Chondrocyte (in vitro differentiated cells): Measurements from ENCODE around the gene MRPS23. TPM values are rescaled to one million over a fixed set of nuclear protein-coding genes. Genes with fewer than 3 reads are reported as not detected.

Experiments
- DNase-seq: peaks from one replicate; pipeline ENCODE4 v3.0.0; 2021; ENCODE audit warnings: mixed read lengths, low spot score
- H3K27ac Mint-ChIP-seq: one replicate; pipeline ENCODE4 v1.8.0; 2021; ENCODE audit warnings: mild to moderate bottlenecking, moderate library complexity, mixed read lengths; ENCODE audit not compliant: unreplicated experiment
- H3K27me3 Mint-ChIP-seq: 2 replicates; pipeline ENCODE4 v1.8.0; 2021; ENCODE audit warnings: low read depth, mixed read lengths
- H3K36me3 Mint-ChIP-seq: 2 replicates; pipeline ENCODE4 v1.8.0; 2021; ENCODE audit warnings: low read depth, mixed read lengths
- H3K4me1 Mint-ChIP-seq: 2 replicates; pipeline ENCODE4 v1.8.0; 2021; ENCODE audit warnings: low read depth, mild to moderate bottlenecking, mixed read lengths
- H3K4me3 Mint-ChIP-seq: one replicate; pipeline ENCODE4 v1.8.0; 2021; ENCODE audit warnings: mild to moderate bottlenecking, moderate library complexity, mixed read lengths; ENCODE audit not compliant: unreplicated experiment
- H3K9me3 Mint-ChIP-seq: 2 replicates; pipeline ENCODE4 v1.8.0; 2021; ENCODE audit warnings: low read depth, mixed read lengths
- total RNA-seq: library from RNA; stranded (reverse); gene quantifications from 3 replicates; pipeline ENCODE4 v1.2.1, GENCODE V29; 2021
- TF ChIP-seq, protein P1 (sequence below): fragments of 200-600 bp; sonication (generic); IDR thresholded peaks from 2 replicates; pipeline ENCODE4 v1.5.0; 2021; ENCODE audit warnings: antibody characterized with exemption, mild to moderate bottlenecking, moderate library complexity

MRPS23 gene
- total RNA-seq, 1 donor from 2014 or later = 33.3 TPM

DNA sequence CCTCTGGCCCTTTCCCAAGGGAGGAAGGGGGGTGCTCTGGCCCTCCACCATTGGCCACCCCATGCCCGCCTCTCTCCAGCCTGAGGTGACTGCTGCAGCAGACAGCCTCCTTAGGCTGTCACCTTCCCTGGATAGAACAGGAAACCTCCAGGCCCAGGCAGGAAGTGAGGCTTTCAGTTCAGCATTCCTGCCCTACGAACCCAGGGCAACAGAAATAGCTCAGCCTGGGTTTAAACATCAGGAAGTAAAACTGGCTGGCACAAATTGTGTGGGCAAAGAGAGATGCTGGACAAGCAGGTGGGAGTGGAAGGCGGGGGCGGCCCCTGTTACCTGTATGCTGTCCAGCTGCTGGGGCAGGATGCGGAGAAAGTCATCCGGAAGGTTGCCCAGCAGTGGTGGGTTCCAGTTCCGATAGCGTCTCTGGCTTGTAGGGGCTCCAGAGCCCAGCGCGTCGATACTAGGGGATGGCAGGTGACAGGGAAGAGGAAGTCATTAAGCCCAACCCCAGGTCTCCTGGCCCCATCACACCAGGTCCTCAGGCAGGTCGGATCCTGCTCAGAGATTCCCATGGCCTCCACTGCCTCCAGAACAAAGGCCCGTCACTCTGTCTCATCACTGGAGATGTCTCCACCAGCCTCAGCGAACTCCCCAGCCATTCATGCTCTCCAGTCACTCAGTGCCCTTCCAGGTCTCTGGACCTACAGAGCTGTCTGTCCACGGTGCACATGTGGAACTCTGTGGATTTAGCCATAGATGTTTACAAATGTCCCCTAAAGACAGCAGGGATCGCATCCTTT lies 23.6 kb upstream of the MRPS23 start:
- Mint-ChIP-seq H3K4me1 (peaks cover 73% of the 10 kb centered on the region), H3K27ac (peak overlapping the region; percentile 97)
- no peak for DNase-seq

DNA sequence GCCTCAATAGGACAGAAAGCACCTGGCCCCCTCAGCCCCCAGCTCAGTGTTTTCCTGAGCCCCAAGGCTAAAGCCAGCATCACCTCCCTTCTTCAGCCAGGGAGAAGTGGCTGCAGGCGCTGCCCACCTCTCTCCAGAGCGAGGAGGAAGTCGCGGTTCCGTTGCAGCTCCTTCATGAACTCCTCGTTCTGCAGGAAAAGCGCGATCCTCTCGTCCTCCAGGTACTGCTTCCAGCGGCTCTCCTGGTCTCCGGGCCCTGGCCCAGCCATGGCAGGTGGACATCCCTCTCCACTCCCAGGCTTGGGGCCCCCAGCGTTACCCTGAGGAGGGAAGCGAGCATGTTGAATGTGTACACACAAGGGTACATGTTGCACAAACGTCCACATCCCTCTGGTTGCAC lies 22.7 kb upstream of the MRPS23 start:
- H3K27me3 Mint-ChIP-seq = no peaks in the 10 kb centered on the region
- no peak overlapping the region for H3K4me3 Mint-ChIP-seq
- TF ChIP-seq, protein P1, sequence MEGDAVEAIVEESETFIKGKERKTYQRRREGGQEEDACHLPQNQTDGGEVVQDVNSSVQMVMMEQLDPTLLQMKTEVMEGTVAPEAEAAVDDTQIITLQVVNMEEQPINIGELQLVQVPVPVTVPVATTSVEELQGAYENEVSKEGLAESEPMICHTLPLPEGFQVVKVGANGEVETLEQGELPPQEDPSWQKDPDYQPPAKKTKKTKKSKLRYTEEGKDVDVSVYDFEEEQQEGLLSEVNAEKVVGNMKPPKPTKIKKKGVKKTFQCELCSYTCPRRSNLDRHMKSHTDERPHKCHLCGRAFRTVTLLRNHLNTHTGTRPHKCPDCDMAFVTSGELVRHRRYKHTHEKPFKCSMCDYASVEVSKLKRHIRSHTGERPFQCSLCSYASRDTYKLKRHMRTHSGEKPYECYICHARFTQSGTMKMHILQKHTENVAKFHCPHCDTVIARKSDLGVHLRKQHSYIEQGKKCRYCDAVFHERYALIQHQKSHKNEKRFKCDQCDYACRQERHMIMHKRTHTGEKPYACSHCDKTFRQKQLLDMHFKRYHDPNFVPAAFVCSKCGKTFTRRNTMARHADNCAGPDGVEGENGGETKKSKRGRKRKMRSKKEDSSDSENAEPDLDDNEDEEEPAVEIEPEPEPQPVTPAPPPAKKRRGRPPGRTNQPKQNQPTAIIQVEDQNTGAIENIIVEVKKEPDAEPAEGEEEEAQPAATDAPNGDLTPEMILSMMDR = no peak
- H3K9me3 Mint-ChIP-seq = no peaks in the 10 kb centered on the region
- H3K36me3 Mint-ChIP-seq = peaks cover 16% of the 10 kb centered on the region
- peak overlapping the region; percentile 17 for H3K27ac Mint-ChIP-seq
- peaks cover 73% of the 10 kb centered on the region for H3K4me1 Mint-ChIP-seq
- no peak for DNase-seq

More for the DNA sequence above, 23.6 kb upstream of the MRPS23 start:
- no peak overlapping the region for H3K4me3 Mint-ChIP-seq
- peaks cover 16% of the 10 kb centered on the region for H3K36me3 Mint-ChIP-seq
- TF ChIP-seq, protein P1 = no peak
- H3K27me3 Mint-ChIP-seq = no peaks in the 10 kb centered on the region
- no peaks in the 10 kb centered on the region for H3K9me3 Mint-ChIP-seq

DNA sequence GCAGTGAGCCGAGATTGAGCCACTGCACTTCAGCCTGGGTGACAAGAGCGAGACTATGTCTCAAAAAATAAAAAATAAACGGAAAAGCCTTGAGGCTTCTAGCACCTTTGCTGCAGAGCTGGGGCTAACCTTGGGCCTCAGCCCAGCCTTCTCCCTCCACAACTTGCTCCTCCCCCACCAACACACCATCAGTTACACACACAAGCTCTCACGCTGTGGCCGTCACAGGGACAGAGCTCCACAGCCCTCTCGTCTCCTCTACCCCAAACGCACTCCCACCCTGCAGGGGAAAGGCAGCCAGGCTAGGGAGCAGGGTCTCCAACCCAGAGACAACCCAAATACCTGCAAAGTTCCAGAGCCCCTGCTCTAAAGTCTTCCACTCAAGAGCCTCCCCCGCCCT lies 22.0 kb upstream of the MRPS23 start:
- TF ChIP-seq, protein P1 = no peak
- Mint-ChIP-seq H3K27me3 (no peaks in the 10 kb centered on the region), H3K9me3 (no peaks in the 10 kb centered on the region), H3K36me3 (peaks cover 16% of the 10 kb centered on the region), H3K4me3 (no peak overlapping the region), H3K27ac (no peak overlapping the region), H3K4me1 (peaks cover 71% of the 10 kb centered on the region)
- DNase-seq = no peak

DNA sequence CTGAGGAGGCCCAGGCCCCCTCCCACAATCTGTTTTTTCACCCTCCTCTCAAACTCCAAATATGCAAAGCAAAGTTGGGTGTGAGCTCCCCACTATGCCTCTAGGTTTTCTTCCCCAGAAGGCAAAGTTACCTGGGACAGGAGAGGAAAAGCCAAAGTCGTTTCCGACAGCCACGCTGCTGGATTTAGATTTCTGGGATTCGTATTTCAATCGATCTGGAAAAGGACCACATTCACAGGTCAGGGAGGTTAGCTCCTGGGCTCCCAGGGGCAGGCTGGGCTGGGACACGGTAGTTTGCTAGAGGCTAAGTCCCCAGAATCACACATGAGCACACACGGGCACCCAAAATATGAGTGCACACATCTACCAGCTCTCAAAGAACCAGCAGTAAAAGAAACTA lies 21.3 kb upstream of the MRPS23 start:
- DNase-seq = no peak

DNA sequence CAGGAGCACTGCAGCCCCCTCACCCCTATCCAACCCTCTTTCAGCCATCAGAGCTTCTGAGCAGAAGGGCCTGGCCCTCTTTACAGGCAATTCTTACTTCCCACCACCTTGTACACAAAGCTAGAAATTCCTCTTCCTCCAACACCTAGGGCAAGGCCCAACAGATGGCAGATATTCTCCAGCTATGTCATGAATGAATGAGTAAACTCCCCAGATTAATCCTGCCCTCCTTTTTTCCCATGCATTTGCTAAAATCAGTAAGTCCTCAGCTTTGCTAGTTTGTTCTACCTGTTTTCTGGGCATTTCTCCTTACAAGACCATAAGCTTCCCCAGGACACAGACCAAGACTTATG lies 20.4 kb upstream of the MRPS23 start:
- DNase-seq = no peak
- Mint-ChIP-seq H3K27ac (peak overlapping the region; percentile 79), H3K27me3 (no peaks in the 10 kb centered on the region), H3K36me3 (peaks cover 19% of the 10 kb centered on the region), H3K4me3 (no peak overlapping the region), H3K9me3 (no peaks in the 10 kb centered on the region), H3K4me1 (peaks cover 55% of the 10 kb centered on the region)
- TF ChIP-seq, protein P1 = no peak

More for the DNA sequence above, 21.3 kb upstream of the MRPS23 start:
- H3K4me1 Mint-ChIP-seq = peaks cover 64% of the 10 kb centered on the region
- TF ChIP-seq, protein P1 = no peak
- H3K27ac Mint-ChIP-seq = no peak overlapping the region
- H3K27me3 Mint-ChIP-seq = no peaks in the 10 kb centered on the region
- H3K9me3 Mint-ChIP-seq = no peaks in the 10 kb centered on the region
- no peak overlapping the region for H3K4me3 Mint-ChIP-seq
- peaks cover 17% of the 10 kb centered on the region for H3K36me3 Mint-ChIP-seq
